Testis (tissue), 3 donors: ENCODE results near the gene RASAL2. TPM values are rescaled to one million over a fixed set of nuclear protein-coding genes. Genes with fewer than 3 reads are reported as not detected.
A peak's percentile ranks its signal among the peaks of the same experiment; 100 is the strongest.

Experiments
- DNase-seq: peaks from one replicate; pipeline ENCODE4 v3.0.0-alpha.2; 2019
- H3K27ac ChIP-seq, 2 donors: fragments of 200-600 bp; sonication (generic); one replicate each; pipeline ENCODE4 v1.5.1; 2019
- H3K27me3 ChIP-seq: fragments of 200-600 bp; sonication (generic); one replicate; pipeline ENCODE4 v1.5.1; 2019
- H3K36me3 ChIP-seq: fragments of 200-600 bp; sonication (generic); one replicate; pipeline ENCODE4 v1.5.1; 2017; ENCODE audit warnings: low read depth; ENCODE audit errors: missing control alignments
- H3K4me1 ChIP-seq: fragments of 200-600 bp; sonication (generic); one replicate; pipeline ENCODE4 v1.5.1; 2019
- H3K4me3 ChIP-seq, 2 donors: fragments of 200-600 bp; sonication (generic); one replicate each; pipeline ENCODE4 v1.5.1; 2017 to 2019
- H3K9me3 ChIP-seq: fragments of 200-600 bp; sonication (generic); one replicate; pipeline ENCODE4 v1.5.1; 2017
- POLR2A ChIP-seq: fragments of 450-650 bp; IDR thresholded peaks from one replicate; pipeline ENCODE4 v1.6.1; 2017; ENCODE audit warnings: antibody characterized with exemption, mild to moderate bottlenecking, moderate library complexity
- WGBS, 2 donors: methylation state at CpG; one replicate each; pipeline ENCODE4 v1.1.5; 2018; 5-methylcytosine and 5-hydroxymethylcytosine counted together
- intact Hi-C: fragments of 100-400 bp; cut with DNase I; formaldehyde crosslinking; loops from one replicate; pipeline ENCODE4 v1.15.1; 2023; ENCODE audit warnings: low total_unique reads
- polyA plus RNA-seq: library from polyadenylated mRNA; stranded (reverse); fragments of 350-450 nt; fragmentation: Illumina TruSeq; extraction: RNeasy Lipid Tissue Mini Kit (QIAGEN cat#74804); gene quantifications from one replicate; pipeline ENCODE4 v1.2.3, GENCODE V29; 2014; ENCODE audit warnings: low read depth, low replicate concordance; ENCODE audit not compliant: insufficient read depth
- total RNA-seq, 2 donors: library from RNA; depleted of rRNA; stranded (reverse); fragments of >200 nt; gene quantifications; one replicate each; pipeline ENCODE4 v1.2.3, GENCODE V29; 2016
- TF ChIP-seq, protein P1 (sequence below), 3 experiments: fragments of 450-650 bp in 2 of 3; fragments of 200-600 bp in 1 of 3; sonication (generic) in 1 of 3; IDR thresholded peaks; one replicate each; pipeline ENCODE4 v1.5.1; 2016 to 2019; ENCODE audit warnings: antibody characterized with exemption in 3 of 3, mild to moderate bottlenecking in 2 of 3, moderate library complexity in 1 of 3

Gene RASAL2
- total and polyA plus RNA-seq, 3 donors from 2014 or later = 25.9 to 41.7 (median 39.6) TPM

- no peaks in the 10 kb centered on the region for H3K36me3 ChIP-seq
- peaks cover 3% of the 10 kb centered on the region for H3K4me1 ChIP-seq
- intact Hi-C loops = no loop called here
- TF ChIP-seq POLR2A = no peak
- TF ChIP-seq, protein P1, sequence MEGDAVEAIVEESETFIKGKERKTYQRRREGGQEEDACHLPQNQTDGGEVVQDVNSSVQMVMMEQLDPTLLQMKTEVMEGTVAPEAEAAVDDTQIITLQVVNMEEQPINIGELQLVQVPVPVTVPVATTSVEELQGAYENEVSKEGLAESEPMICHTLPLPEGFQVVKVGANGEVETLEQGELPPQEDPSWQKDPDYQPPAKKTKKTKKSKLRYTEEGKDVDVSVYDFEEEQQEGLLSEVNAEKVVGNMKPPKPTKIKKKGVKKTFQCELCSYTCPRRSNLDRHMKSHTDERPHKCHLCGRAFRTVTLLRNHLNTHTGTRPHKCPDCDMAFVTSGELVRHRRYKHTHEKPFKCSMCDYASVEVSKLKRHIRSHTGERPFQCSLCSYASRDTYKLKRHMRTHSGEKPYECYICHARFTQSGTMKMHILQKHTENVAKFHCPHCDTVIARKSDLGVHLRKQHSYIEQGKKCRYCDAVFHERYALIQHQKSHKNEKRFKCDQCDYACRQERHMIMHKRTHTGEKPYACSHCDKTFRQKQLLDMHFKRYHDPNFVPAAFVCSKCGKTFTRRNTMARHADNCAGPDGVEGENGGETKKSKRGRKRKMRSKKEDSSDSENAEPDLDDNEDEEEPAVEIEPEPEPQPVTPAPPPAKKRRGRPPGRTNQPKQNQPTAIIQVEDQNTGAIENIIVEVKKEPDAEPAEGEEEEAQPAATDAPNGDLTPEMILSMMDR (IDR thresholded peaks at IDR 0.05) = no peak
- DNase-seq = no peak
- H3K27me3 ChIP-seq = no peaks in the 10 kb centered on the region
- H3K4me3 ChIP-seq = no peak overlapping the region
- no peaks in the 10 kb centered on the region for H3K9me3 ChIP-seq
- H3K27ac ChIP-seq = no peak overlapping the region
Observed at GRCh38 chr1:178048883-178049282, 45.0 kb upstream of the RASAL2 start.

DNA sequence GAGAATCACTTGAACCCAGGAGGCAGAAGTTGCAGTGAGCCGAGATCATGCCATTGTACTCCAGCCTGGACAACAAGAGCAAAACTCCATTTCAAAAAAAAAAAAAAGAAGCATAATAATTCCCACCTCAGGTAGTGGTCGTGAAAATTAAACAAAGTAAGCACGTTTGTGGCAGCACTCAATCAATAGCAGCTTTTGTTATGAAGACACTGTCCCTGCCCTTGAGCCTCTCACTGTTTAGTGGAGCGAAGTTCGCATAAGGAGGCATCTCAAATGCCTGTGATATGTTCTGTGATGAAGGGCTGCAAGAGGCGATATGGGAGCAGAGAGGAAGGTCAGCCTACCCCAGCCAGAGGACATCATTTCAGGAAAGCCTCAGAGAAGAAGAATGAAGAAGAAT is 43.8 kb upstream of the RASAL2 start:
- no peak overlapping the region for H3K27ac ChIP-seq
- H3K9me3 ChIP-seq = no peaks in the 10 kb centered on the region
- H3K4me3 ChIP-seq = no peak overlapping the region
- intact Hi-C loops = no loop called here
- H3K4me1 ChIP-seq = peaks cover 3% of the 10 kb centered on the region
- TF ChIP-seq, protein P1 (IDR thresholded peaks at IDR 0.05) = no peak
- no peak for TF ChIP-seq POLR2A
- DNase-seq = no peak
- no peaks in the 10 kb centered on the region for H3K36me3 ChIP-seq
- no peaks in the 10 kb centered on the region for H3K27me3 ChIP-seq
- WGBS, 2 donors = 72 to 85% methylated on average over 6 of the region's 6 CpGs

- Histone ChIP-seq H3K27me3 (no peaks in the 10 kb centered on the region), H3K4me1 (peaks cover 8% of the 10 kb centered on the region), H3K27ac (no peak overlapping the region), H3K36me3 (no peaks in the 10 kb centered on the region), H3K4me3 (no peak overlapping the region), H3K9me3 (no peaks in the 10 kb centered on the region)
- TF ChIP-seq POLR2A = no peak
- TF ChIP-seq, protein P1 (IDR thresholded peaks at IDR 0.05) = no peak
- 61 to 73% methylated on average over 3 of the region's 3 CpGs for WGBS, 2 donors
- intact Hi-C loops = no loop called here
- DNase-seq = no peak
Observed at GRCh38 chr1:178051071-178051470, 42.8 kb upstream of the RASAL2 start.

GRCh38 chr1:178052650-178053461 is 41.0 kb upstream of the RASAL2 start:
- WGBS, 2 donors = 45 to 60% methylated on average over 10 of the region's 10 CpGs
- Histone ChIP-seq H3K27ac (peak overlapping the region in 1 of 2 donors; percentile 13), H3K4me1 (peaks cover 24% of the 10 kb centered on the region), H3K9me3 (no peaks in the 10 kb centered on the region), H3K4me3 (no peak overlapping the region), H3K27me3 (no peaks in the 10 kb centered on the region), H3K36me3 (no peaks in the 10 kb centered on the region)
- peak; percentile 50 for DNase-seq
- no peak for TF ChIP-seq POLR2A
- TF ChIP-seq, protein P1 (IDR thresholded peaks at IDR 0.05) = no peak
- intact Hi-C loops = no loop called here

DNA sequence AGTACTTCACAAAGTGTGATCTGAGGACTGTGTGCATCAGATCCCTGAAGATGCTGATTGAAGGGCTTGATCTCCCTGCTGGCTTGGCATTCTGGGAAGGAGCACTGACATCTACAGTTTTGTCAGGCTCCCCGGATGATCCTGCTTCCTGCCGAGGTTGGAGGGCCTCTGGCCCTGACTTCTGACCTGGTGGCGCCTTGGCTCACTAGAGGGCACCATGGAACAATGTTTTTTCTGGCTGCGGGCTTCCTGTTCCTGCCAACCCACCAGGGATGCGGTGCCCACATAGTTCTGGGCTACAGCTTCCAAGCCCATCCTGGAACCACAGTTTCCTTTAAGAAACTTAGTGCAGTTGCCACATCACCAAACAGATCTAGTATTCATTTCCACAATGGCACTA is 38.8 kb upstream of the RASAL2 start:
- no peak overlapping the region for H3K4me3 ChIP-seq
- intact Hi-C loops = no loop called here
- H3K27me3 ChIP-seq = no peaks in the 10 kb centered on the region
- DNase-seq = peak; percentile 34
- H3K36me3 ChIP-seq = no peaks in the 10 kb centered on the region
- no peaks in the 10 kb centered on the region for H3K9me3 ChIP-seq
- 55 to 57% methylated on average over 5 of the region's 5 CpGs for WGBS, 2 donors
- TF ChIP-seq POLR2A = no peak
- TF ChIP-seq, protein P1 (IDR thresholded peaks at IDR 0.05) = no peak
- H3K4me1 ChIP-seq = peaks cover 27% of the 10 kb centered on the region
- no peak overlapping the region for H3K27ac ChIP-seq
